GM12878 (cell line): Measurements from ENCODE around the gene SLC35F6. TPM values are rescaled to one million over a fixed set of nuclear protein-coding genes. Genes with fewer than 3 reads are reported as not detected.

Experiments used
- ATAC-seq: fragments of 200-7000 bp; cut with Tn5 transposase; 3 replicates; pipeline ENCODE4 v1.9.1; 2020; ENCODE audit warnings: mild to moderate bottlenecking, moderate library complexity
- BruUV-seq: library from RNA; stranded (reverse); fragments of 400-500 nt; replicated peaks from 2 replicates; lab custom pipeline; 2021; lab: Mats Ljungman, UMichigan
- CTCF ChIA-PET: fragments of 300-600 bp; sonication (Branson Sonifier 250); formaldehyde crosslinking; extraction: SDS; loops from one replicate; lab custom pipeline; 2021; ENCODE audit warnings: inconsistent platforms; lab: Yijun Ruan, JAX
- POLR2A ChIA-PET: fragments of 350-600 bp; formaldehyde crosslinking; extraction: SDS; loops from one replicate; lab custom pipeline; 2021; ENCODE audit warnings: inconsistent platforms; lab: Charles Lee
- RAD21 ChIA-PET: fragments of 300-600 bp; sonication (Branson Sonifier 250); formaldehyde crosslinking; loops from one replicate; lab custom pipeline; 2023; ENCODE audit warnings: antibody characterized with exemption; ENCODE audit not compliant: unreplicated experiment; lab: Charles Lee
- SMC1A ChIA-PET: fragments of 300-600 bp; sonication (Branson Sonifier 250); formaldehyde crosslinking; loops from one replicate; lab custom pipeline; 2023; ENCODE audit not compliant: unreplicated experiment, uncharacterized antibody; lab: Charles Lee
- DNase-seq: peaks from one replicate; pipeline ENCODE4 v3.0.0-alpha.2; 2011; ENCODE audit warnings: low read depth, low spot score
- FAIRE-seq: peaks from 3 replicates; lab custom pipeline; 2011; peaks lifted over from hg19 to GRCh38; lab: Jason Lieb, UNC
- H2AFZ ChIP-seq: 2 replicates; pipeline ENCODE4 v1.6.0; 2011; ENCODE audit warnings: low read depth, low read length, control low read depth; ENCODE audit not compliant: control insufficient read depth
- H3K27ac ChIP-seq: 2 replicates; pipeline ENCODE4 v1.5.1; 2011; ENCODE audit warnings: control low read depth; ENCODE audit not compliant: control insufficient read depth, insufficient read depth
- H3K27me3 ChIP-seq, 2 experiments: replicated peaks in 1 of 2; 2 replicates each; pipeline versions ENCODE4 v1.6.0 to v1.6.1; 2011; ENCODE audit warnings: low read length in 1 of 2; ENCODE audit not compliant: control insufficient read depth in 2 of 2, insufficient read depth in 2 of 2
- H3K36me3 ChIP-seq, 2 experiments: 2 replicates each; pipeline ENCODE4 v1.5.1; 2011; ENCODE audit warnings: low read length in 1 of 2; ENCODE audit not compliant: control insufficient read depth in 2 of 2, insufficient read depth in 2 of 2
- H3K4me1 ChIP-seq: 2 replicates; pipeline ENCODE4 v1.6.1; 2011; ENCODE audit warnings: mild to moderate bottlenecking, low read length, moderate library complexity, mixed read lengths; ENCODE audit not compliant: control insufficient read depth, insufficient read depth
- H3K4me2 ChIP-seq: 2 replicates; pipeline ENCODE4 v1.6.0; 2011; ENCODE audit warnings: control low read depth; ENCODE audit not compliant: control insufficient read depth, insufficient read depth
- H3K4me3 ChIP-seq: fragments of 200-600 bp; sonication (generic); 2 replicates; pipeline ENCODE4 v1.5.1; 2016
- H3K79me2 ChIP-seq: 2 replicates; pipeline ENCODE4 v1.6.0; 2011; ENCODE audit warnings: low read length; ENCODE audit not compliant: control insufficient read depth, insufficient read depth
- H3K9ac ChIP-seq: 2 replicates; pipeline ENCODE4 v1.8.0; 2011; ENCODE audit warnings: low read length, control low read depth, mixed read lengths; ENCODE audit not compliant: control insufficient read depth, insufficient read depth
- H3K9me3 ChIP-seq: replicated peaks from 3 replicates; pipeline ENCODE4 v1.5.1; 2011; ENCODE audit warnings: mild to moderate bottlenecking, low read length; ENCODE audit not compliant: control insufficient read depth, insufficient read depth
- H4K20me1 ChIP-seq: 2 replicates; pipeline ENCODE4 v1.6.0; 2011; ENCODE audit not compliant: control insufficient read depth, insufficient read depth
- E4F1 ChIP-seq: fragments of 450-650 bp; IDR thresholded peaks from 2 replicates; pipeline ENCODE4 v1.6.1; 2018; ENCODE audit warnings: borderline replicate concordance, mild to moderate bottlenecking; ENCODE audit not compliant: partially characterized antibody
- WGBS: methylation state at CpG from one replicate; pipeline ENCODE4 v1.1.6; 2016; ENCODE audit warnings: low lambda C conversion rate; ENCODE audit not compliant: insufficient replicate concordance, insufficient coverage; ENCODE audit errors: missing lambda C conversion rate; 5-methylcytosine and 5-hydroxymethylcytosine counted together
- in situ Hi-C: fragments of 300-500 bp; cut with MboI; formaldehyde crosslinking; loops from 9 replicates; pipeline ENCODE4 v1.14.3; 2018; ENCODE audit warnings: mixed read lengths
- intact Hi-C: fragments of 100-400 bp; cut with micrococcal nuclease; formaldehyde crosslinking; loops from one replicate; pipeline ENCODE4 v1.14.2; 2022; ENCODE audit not compliant: unreplicated experiment
- polyA plus RNA-seq, 11 experiments: library from polyadenylated mRNA; depleted of rRNA in 4 of 11; unstranded in 6 of 11; stranded (reverse) in 5 of 11; fragments of >200 nt; fragmentation: Nextera tagmentation in 4 of 11; fragmentation: Illumina TruSeq in 1 of 11; extraction: Ambion mirVana in 4 of 11; extraction: Trizol in 1 of 11; gene quantifications; 1 replicate in 1 of 11; 2 replicates in 10 of 11; pipeline versions ENCODE4 v1.2.1 to v1.2.3, GENCODE V29; 2011 to 2016; ENCODE audit warnings: inconsistent platforms in 2 of 11, missing spikeins in 2 of 11, low read depth in 1 of 11
- total RNA-seq, 4 experiments: library from RNA; depleted of rRNA in 3 of 4; stranded (reverse); fragments of >200 nt in 3 of 4; fragmentation: Illumina TruSeq in 1 of 4; extraction: Trizol in 1 of 4; gene quantifications; 2 replicates each; pipeline versions ENCODE4 v1.2.1 to v1.2.3, GENCODE V29; 2013 to 2021
- TF ChIP-seq, protein P1 (sequence below), 3 experiments: IDR thresholded peaks in 2 of 3; conservative IDR thresholded peaks in 1 of 3; 2 replicates each; pipeline ENCODE4 v1.5.1; 2011; ENCODE audit warnings: low read depth in 3 of 3, low read length in 3 of 3, mild to moderate bottlenecking in 3 of 3, control low read depth in 2 of 3, moderate library complexity in 2 of 3, inconsistent platforms in 1 of 3, mixed read lengths in 1 of 3; ENCODE audit not compliant: control insufficient read depth in 2 of 3, insufficient read depth in 1 of 3; ENCODE audit errors: extremely low read depth in 1 of 3

The SLC35F6 gene
- total and polyA plus RNA-seq, 10 of the 15 experiments (the other 5 are each of a cell fraction or from before 2014, with no cell fraction given) = 4.0 to 10.5 (median 8.0) TPM

DNA sequence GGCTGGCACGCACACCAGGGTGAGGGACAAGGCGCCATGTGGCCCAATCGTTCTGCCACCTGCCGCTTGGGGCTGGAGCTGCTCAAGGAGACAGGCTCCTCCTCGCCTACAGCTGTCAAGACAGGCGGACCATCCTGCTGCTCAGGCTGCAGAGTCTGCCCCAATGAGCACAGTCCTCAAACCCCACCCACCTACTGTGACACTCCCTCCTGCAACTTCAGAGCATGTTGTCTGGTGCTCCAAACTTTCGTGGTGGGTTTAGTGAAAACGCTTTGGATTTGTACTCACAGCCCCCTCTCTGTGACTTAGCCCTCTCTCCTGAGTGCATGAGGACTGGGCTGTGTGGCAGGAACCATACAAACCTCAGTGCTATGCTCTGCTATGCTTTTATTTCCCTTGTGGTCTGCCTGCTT lies 23.2 kb upstream of the SLC35F6 start:
- intact Hi-C loops = loop anchor here (10.0 kb wide), 1 partner anchor 236 kb away; no protein-coding TSS in a partner anchor
- H2AFZ ChIP-seq = no peak overlapping the region
- SMC1A ChIA-PET = interaction anchor here (0.8 kb wide), 1 partner anchor 16 kb away, joined by 3 read pairs; no protein-coding TSS in a partner anchor
- no peak overlapping the region for H3K4me2 ChIP-seq
- RAD21 ChIA-PET = no interaction called here
- H3K27me3 ChIP-seq = no peaks in the 10 kb centered on the region
- H3K79me2 ChIP-seq = no peaks in the 10 kb centered on the region
- WGBS = under 1% methylated on average over 8 of the region's 8 CpGs
- no peaks in the 10 kb centered on the region; the same call in 1 of the 2 replicates for H3K4me1 ChIP-seq
- POLR2A ChIA-PET = no interaction called here
- no peaks in the 10 kb centered on the region for H3K36me3 ChIP-seq
- in situ Hi-C loops = loop anchor here (5.0 kb wide), 1 partner anchor 139 kb away; no protein-coding TSS in a partner anchor
- BruUV-seq = no TSS peak
- no peak overlapping the region for H3K27ac ChIP-seq
- FAIRE-seq = no peak
- CTCF ChIA-PET = interaction anchor here (1.0 to 1.4 kb wide), 2 partner anchors 135 to 137 kb away, joined by 3 to 6 read pairs; no protein-coding TSS in a partner anchor
- H3K9me3 ChIP-seq = no peaks in the 10 kb centered on the region
- peak; percentile 84 for ATAC-seq
- H3K9ac ChIP-seq = no peak overlapping the region
- TF ChIP-seq E4F1 = no peak
- TF ChIP-seq, protein P1, sequence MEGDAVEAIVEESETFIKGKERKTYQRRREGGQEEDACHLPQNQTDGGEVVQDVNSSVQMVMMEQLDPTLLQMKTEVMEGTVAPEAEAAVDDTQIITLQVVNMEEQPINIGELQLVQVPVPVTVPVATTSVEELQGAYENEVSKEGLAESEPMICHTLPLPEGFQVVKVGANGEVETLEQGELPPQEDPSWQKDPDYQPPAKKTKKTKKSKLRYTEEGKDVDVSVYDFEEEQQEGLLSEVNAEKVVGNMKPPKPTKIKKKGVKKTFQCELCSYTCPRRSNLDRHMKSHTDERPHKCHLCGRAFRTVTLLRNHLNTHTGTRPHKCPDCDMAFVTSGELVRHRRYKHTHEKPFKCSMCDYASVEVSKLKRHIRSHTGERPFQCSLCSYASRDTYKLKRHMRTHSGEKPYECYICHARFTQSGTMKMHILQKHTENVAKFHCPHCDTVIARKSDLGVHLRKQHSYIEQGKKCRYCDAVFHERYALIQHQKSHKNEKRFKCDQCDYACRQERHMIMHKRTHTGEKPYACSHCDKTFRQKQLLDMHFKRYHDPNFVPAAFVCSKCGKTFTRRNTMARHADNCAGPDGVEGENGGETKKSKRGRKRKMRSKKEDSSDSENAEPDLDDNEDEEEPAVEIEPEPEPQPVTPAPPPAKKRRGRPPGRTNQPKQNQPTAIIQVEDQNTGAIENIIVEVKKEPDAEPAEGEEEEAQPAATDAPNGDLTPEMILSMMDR (IDR thresholded peaks at IDR 0.05 in 2 of 3, conservative IDR thresholded peaks at IDR 0.05 in 1 of 3; ENCODE audit: control insufficient read depth in 2 of 3, extremely low read depth in 1 of 3, insufficient read depth in 1 of 3, low read depth in 3 of 3, low read length in 3 of 3) = 0 out of 6 replicates have a peak, but pooled peaks of 1 of the 3 experiments have one; percentile 3
- no peaks in the 10 kb centered on the region; the same call in 1 of the 2 replicates for H4K20me1 ChIP-seq
- no peak for DNase-seq
- H3K4me3 ChIP-seq = no peak overlapping the region
